Stimulated activated CD4-positive, alpha-beta T cell treated with anti-CD3 and anti-CD28 coated beads, Interleukin-1b, Interleukin-23, amount 100 ng/mL, for 1 hour (primary cell): Measurements from ENCODE around the gene KRTAP19-3.
"Not testable (repeated sequence)": the region's sequence is repeated elsewhere in the genome, so short reads cannot be mapped to it uniquely, and the experiment has no call there.

ENCODE experiments used
- DNase-seq, 2 donors: peaks; one replicate each; pipeline ENCODE4 v3.0.0-alpha.2; 2020; ENCODE audit warnings: low read depth in 2 of 2

Gene KRTAP19-3

GRCh38 chr21:30491963-30492428 lies at the start of gene KRTAP19-3:
Gene KRTAP19-3 (minus strand): TSS chr21:30492013. CDS start chr21:30491957, 56 bp downstream.
- DNase-seq = no peak

DNA sequence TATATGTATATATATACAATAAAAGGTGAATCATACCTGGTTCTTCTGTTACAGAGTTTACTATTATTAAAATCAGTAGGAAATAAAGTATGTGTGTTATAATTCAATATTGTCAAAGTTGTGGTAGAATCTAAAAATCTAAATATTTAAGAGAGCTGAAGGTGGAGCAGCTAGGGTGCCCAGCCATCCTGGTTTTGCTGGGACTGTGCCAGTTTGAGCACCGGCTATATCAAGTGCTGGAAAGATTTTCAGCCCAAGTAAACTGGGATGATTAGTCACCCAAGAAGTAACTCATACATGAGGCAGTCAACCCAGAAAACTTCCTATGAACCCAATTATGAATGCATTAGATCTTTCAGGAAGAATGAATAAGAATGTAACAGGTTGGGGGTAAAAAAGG lies 27.1 kb upstream of the KRTAP19-3 start:
- no peak for DNase-seq

DNA sequence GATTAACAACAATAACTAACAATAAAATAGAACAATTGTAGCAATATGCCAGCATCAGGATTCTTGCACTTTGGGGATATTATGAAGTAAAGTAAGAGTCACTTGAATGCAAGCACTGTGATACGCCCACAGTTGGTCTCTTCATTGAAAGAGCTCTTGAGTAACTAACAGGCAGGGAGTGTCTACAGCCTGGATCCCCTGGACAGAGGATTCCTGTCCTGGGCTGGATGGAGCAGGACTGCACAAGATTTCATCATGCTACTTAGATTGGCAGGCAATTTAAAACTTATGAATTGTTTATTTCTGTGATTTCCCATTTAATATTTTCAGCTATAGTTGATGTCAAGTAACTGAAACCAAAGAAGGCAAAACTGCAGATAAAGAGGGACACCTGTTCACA lies 23.9 kb upstream of the KRTAP19-3 start:
- DNase-seq = no peak

- DNase-seq = not testable (repeated sequence)
These were observed 13.9 kb upstream of the KRTAP19-3 start for GRCh38 chr21:30505621-30506205.

GRCh38 chr21:30502041-30502440 lies 10.2 kb upstream of the KRTAP19-3 start, which contains the start of gene KRTAP19-5:
Gene KRTAP19-5 (minus strand): TSS chr21:30502141. CDS start chr21:30502090, 51 bp downstream.
- no peak for DNase-seq

DNA sequence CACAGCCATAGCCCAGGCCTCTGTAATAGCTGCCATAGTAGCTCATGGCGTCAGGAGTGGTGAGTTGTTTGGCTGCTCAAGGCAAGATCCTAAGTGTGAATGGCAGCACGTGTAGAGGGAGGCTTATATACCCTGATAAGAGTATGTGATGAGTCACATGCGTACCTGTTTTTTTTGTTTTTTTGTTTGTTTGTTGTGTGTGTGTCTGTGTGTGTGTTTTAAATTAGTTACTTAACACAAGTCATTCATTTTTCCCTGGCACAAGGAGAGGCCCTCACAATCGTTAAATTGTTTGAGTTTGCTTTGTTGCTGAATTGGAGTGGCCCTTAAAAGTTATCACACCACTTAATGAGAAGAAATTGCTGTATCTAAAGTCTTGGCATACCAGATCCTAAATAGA lies 5.3 kb upstream of the KRTAP19-3 start, which contains the start of gene KRTAP19-4:
KRTAP19-4 (minus strand) TSS at position 101 of the 400 bp plus-strand sequence; CDS start at position 46, 55 bp downstream.
- no peak for DNase-seq

DNA sequence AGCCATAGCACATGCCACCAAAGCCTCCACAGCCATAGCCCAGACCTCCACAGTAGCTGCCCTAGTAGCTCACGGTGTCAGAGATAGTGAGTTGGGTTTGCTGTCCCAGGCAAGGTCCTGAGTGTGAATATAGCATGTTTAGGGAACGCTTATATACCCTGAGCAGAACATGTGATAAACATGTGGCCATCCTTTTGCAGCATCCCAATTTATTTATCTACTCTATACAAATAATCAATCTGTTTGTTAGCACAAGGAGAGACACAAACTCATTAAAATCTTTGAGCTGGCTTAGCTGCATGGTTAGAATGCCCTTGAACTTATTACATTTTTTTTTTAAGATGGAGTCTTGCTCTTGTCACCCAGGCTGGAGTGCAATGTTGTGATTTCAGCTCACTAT lies 4.5 kb downstream of the KRTAP19-3 start, which contains the start of gene KRTAP19-2:
KRTAP19-2 (minus strand) TSS at position 101 of the 400 bp plus-strand sequence; CDS start at position 13, 88 bp downstream.
- DNase-seq = no peak

DNA sequence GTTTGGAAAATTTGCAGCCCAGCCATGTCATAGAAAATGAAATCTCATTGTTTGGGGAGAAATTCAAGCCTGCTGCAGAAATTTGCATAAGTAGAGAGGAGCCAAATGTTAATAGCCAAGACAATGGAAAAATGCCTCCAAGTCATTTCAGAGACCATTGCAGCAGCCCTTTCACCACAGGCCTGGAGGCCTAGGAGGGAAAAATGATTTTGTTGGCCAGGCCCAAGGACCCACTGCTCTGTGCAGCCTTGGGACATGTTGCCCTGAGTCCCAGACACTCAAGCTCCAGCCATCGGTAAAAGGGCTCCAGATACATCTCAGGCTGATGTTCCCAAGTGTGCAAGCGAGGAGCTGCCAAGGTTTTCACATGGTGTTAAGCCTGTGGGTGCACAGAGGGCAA lies 5.6 kb downstream of the KRTAP19-3 start:
- no peak for DNase-seq

DNA sequence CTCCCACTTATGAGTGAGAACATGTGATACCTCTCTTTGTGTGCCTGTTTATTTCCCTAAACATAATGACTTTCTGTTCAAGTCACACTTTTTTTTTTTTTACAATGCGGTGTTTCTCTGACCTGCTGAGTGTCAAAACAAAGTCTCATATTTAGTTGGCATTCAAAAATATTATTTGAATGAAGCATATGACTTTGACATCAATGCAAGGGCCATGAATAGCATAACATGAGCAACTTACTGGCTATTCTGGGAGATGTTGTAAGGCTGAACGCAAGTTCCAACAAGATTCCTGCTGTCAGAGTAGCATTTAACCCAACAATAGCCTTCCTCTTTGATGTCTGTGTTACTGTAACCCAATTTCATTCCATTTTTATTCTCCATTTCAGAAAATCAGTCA lies 9.7 kb downstream of the KRTAP19-3 start:
- DNase-seq = no peak

- no peak for DNase-seq
These were observed 11.7 kb downstream of the KRTAP19-3 start, which contains the start of gene KRTAP19-1 for GRCh38 chr21:30480145-30480544. Gene KRTAP19-1 (minus strand): TSS chr21:30480367. CDS start chr21:30480317, 50 bp downstream.

DNA sequence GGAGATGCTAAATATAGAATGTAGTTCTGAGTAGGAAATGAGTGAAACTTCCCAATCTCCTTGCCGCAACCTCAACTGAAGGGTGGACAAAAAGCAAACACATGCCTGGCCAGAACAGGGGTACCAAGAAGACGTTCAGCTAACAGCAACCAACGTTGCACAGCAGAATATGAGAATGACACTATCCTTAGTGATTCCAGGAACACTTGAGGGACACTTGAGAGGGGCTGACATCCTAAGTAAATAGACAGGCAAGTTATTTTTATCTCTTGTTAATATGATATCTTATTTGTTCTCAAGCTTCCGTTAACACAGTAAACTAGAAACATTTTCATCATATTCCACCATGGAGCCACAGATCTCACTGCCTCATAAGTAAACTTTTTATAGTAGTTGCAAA lies 12.6 kb downstream of the KRTAP19-3 start:
- DNase-seq = no peak

DNA sequence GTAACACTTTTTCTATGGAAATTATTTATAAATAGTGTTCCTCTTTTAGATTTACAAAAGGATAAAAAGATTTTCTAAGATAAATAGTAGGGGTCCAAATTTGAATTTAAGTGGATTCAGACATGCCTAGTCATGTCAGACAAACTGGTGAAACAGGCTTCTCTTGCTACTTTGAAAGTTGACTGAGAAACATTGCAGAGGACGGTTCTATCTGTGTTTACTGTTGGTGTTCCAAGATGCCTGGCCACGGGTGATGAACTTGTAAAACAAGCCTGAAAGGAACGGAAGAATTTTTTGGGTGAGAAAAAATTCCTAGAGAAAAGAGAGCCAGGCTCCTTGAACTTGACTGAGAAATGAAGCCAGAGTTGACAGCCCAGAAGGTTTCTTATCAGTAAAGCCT lies 13.8 kb downstream of the KRTAP19-3 start:
- DNase-seq = no peak

GRCh38 chr21:30468900-30469714 lies 22.7 kb downstream of the KRTAP19-3 start:
- DNase-seq = no peak

DNA sequence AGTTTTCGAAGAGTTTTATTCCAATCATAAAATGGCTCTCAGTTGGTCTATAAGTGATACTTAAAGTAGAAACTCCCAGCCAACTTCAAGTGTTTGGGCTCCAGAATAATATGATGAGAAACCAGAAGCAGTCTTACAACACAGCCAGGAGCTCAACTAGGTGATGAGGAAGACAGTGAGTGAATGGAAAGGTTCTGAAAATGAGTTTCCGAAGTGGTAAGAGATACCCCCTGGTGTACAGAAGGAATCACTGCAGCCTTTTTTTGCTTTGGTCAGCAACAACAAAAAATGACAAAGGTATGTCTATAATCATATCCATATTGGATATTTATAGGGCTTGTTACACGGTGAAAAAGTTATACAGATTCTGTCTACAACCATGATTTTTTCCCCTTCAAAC lies 28.1 kb downstream of the KRTAP19-3 start:
- no peak for DNase-seq

GRCh38 chr21:30448514-30448913 lies 43.3 kb downstream of the KRTAP19-3 start:
- no peak for DNase-seq

DNA sequence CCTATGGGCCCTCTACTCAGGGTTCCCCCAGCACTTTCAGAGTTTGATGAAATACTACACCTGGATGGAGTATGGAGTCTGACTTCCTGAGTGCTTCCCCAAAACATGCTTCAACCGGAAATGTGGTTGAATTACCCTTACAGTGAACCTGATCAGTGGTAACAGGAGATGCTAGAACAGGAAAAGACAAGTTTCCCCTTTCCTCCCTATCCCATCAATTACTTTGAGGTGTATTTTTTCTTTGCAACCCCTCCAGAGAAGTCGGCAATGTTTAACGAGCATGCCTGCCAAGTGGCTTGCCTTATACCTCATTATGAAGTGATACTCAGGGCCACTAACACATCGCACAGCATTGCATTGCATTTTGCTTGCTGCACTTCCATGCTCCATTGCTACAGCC lies 44.8 kb downstream of the KRTAP19-3 start:
- DNase-seq = no peak

GRCh38 chr21:30444204-30444603 lies 47.6 kb downstream of the KRTAP19-3 start:
- no peak for DNase-seq

DNA sequence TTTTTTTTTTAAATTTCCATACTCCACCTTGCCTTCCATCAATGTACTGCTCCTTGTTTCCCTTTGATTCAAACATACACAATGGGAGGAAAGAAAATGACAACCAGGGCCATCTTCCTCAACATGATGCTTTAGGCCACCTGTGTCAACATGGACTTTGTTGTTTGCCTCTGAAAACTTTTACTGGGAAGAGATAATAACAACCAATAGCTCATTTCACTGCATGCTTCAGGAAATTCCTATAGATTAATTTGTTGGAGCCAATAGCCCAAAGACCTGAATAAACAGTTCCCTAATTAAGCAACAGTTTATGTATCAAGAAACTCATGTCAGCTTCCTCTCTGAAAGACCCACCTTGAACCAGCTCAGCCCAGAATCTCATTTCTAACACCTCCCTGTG lies 48.6 kb downstream of the KRTAP19-3 start:
- no peak for DNase-seq
